ENCODE data around the gene CARD18.
"Not testable (repeated sequence)": the region's sequence is repeated elsewhere in the genome, so short reads cannot be mapped to it uniquely, and the experiment has no call there.

Gene CARD18

GRCh38 chr11:105132716-105133511 is 6.7 kb downstream of the CARD18 start:
- no peak for FAIRE-seq

DNA sequence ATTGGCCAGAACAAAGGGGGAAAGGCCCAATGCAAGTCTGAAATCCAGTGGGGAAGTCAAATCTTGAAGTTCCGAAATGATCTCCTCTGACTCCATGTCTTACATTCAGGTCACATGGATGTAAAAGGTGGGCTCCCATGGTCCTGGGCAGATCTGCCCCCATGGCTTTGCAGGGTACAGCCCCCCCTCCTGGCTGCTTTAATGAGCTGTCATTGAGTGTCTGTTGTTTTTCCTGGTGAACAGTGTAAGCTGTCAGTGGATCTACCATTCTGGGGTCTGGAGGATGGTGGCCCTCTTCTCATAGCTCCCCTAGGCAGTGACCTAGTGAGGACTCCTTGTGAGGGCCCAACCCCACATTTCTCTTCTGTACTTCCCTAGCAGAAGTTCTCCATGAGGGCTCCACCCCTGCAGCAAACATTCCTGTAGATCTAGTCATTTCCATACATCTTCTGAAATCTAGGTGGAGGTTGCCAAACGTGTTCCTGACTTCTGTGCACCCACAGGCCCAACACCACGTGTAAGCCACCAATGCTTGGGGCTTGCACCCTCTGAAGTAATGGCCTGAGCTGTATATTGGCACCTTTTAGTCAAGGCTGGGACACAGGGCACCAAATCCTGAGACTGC is 9.3 kb downstream of the CARD18 start:
- no peak for FAIRE-seq

DNA sequence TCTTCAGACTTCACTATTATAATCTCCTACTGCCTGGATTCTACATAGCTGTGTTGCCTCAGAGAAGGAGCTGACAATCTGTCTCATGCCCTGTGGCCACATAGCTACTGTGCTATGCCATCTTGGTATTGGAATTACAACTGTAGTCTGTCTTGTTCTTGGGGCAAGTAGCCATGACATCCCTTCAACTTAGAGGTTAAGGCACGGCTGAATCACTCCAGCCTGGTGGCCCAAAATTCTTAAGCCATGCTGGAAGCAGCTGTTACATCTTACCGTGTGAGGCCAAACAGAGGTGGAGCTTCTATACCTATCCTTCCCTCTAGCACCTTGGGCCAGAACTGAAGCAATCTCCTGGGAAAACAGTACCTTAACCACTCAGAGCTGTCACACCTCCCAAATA is 14.8 kb downstream of the CARD18 start:
- no peak for FAIRE-seq

GRCh38 chr11:105111145-105111944 is 28.2 kb downstream of the CARD18 start:
- FAIRE-seq, result no peak

GRCh38 chr11:105110688-105111030 is 28.9 kb downstream of the CARD18 start:
- no peak for FAIRE-seq

GRCh38 chr11:105109855-105110687 is 29.5 kb downstream of the CARD18 start:
- FAIRE-seq, result no peak

DNA sequence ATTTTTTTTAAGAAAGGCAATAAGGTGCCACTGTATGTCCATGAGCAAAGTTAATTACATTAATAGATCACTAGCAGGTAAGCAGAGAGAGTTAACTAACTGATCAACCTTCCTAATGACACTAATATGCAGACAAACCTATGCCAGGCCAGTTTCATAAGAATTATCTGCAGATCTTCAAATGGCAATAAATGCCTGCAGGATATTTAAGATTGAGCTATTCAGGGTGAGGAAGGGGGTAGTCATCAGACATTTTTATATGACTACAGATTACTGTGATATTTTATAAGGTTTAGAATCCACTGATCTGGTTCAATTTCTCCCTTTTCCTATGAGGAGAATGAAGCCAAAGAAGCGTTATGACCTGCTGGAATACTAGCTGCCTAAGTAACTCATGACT is 30.2 kb downstream of the CARD18 start:
- FAIRE-seq, result no peak

GRCh38 chr11:105108247-105108646 is 31.3 kb downstream of the CARD18 start:
- FAIRE-seq, result no peak

DNA sequence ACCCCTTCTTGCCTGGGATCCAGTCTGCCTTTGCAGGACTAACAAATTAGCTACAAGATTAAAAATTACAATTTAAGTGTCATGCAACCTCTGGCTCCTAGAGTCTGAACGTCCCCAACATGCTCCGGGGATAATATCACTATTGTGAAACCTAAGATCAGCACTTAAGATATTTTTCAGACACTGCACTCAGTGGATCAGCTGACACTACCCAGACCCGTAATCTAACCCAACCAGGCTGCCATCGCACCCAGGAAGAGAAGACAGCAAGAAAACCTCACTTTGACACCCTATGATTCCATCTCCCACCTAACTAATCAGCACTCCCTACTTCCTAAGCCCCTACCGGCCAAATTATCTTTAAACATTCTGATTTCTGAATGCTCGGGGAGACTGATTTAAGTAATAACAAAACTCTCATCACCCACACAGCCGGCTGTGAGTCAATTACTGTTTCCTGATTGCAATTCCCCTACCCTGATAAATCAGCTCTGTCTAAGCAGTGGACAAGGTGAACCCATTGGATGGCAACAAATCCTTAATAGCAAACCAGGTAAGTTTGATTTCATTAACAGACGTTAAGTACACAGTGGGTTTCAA is 32.2 kb downstream of the CARD18 start:
- FAIRE-seq, result not testable (repeated sequence)

DNA sequence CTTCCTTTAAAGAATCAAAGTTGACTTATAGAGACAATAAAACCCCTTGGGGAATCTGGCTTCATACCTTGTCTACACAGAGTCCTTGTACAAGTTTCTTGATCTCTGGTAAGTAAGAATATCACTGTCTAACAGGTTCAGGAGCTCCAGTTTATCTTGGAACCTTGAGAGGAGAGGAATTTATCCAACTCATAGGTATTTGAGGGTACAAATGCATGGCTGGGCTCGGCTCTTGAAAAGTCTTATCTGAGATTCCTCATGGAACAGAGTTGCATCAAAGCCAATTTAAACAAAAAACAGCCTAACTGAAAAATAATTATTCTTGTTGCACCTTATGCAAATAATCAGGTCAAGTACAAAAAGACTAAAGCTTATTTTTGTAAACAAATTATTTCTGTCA is 33.4 kb downstream of the CARD18 start:
- no peak for FAIRE-seq

DNA sequence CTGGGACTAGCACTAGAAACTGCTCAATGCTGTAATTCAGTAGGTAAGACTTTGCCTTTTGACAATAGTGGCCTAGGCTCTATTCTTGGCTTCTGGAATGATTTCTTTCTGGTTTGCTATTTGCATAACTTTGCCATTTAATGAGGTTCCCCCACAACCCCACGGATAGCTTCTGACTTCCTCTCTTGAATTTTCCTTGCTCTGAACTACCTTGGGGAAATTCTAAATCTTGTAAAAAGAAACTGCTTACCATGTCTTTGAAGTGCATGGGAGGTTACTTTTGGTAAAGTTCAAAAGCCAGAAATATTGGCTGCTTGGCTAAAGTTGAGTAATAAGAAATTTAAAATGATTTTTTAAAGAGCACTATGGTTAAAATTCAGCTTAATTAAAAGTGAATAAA is 35.3 kb downstream of the CARD18 start:
- no peak for FAIRE-seq

DNA sequence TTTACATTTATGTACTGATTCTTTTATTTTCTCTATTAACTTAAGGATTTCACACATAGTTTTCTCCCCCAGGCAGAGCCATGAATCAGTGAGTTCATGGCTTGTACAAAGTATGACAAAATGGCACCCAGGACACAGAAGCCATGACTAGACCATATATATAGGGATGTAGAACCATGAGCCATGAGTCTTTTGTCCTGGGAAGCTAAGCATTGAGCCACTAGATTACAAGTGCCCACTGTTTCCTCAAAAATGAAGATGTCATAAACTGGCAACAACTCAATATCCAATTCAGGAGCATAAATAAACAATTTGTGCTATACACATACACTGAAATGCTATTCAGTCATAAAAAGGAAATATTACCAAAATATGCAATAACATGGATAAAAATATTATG is 36.2 kb downstream of the CARD18 start:
- FAIRE-seq, result no peak

GRCh38 chr11:105102079-105102581 is 37.4 kb downstream of the CARD18 start:
- FAIRE-seq, result not testable (repeated sequence)

- FAIRE-seq, result no peak
Observed at GRCh38 chr11:105100981-105101630, 38.5 kb downstream of the CARD18 start.

DNA sequence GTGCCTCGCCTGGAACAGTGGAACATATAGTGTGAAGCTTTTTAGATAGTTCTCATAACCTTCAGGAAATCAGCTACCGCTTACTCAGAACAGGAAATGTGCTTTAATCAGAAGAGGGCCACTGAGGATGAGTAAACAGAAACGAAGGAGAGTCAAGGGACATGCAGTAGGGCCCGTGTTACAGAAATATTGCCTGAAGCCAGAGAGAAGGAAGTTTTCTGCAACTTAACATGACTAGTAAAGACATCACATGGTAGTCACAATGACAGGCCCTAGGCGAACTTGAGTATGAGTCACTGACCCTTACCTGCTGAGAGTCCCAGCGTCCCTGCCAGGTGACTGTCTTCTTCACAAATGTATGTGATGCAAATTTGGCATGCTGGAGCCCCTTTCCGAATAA is 39.4 kb downstream of the CARD18 start:
- FAIRE-seq, result no peak

DNA sequence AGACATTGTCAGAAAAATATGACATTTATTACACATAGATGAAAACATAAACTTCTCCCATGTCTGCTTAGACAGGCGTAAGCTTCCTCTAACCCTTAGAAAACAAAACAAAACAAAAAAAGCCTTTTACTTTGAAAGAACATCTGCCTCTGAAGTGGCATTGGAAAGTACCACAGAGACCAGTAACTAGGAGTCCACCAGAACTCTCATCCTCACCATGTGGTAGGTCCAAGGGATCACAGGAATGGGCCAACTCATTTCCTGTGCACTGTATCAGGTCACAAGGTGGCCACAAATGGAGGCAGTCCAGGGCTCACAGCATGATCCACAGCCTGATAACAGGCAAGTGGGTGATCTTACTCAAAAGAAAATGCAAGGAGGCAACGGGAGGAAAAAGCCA is 40.0 kb downstream of the CARD18 start:
- FAIRE-seq, result not testable (repeated sequence)

DNA sequence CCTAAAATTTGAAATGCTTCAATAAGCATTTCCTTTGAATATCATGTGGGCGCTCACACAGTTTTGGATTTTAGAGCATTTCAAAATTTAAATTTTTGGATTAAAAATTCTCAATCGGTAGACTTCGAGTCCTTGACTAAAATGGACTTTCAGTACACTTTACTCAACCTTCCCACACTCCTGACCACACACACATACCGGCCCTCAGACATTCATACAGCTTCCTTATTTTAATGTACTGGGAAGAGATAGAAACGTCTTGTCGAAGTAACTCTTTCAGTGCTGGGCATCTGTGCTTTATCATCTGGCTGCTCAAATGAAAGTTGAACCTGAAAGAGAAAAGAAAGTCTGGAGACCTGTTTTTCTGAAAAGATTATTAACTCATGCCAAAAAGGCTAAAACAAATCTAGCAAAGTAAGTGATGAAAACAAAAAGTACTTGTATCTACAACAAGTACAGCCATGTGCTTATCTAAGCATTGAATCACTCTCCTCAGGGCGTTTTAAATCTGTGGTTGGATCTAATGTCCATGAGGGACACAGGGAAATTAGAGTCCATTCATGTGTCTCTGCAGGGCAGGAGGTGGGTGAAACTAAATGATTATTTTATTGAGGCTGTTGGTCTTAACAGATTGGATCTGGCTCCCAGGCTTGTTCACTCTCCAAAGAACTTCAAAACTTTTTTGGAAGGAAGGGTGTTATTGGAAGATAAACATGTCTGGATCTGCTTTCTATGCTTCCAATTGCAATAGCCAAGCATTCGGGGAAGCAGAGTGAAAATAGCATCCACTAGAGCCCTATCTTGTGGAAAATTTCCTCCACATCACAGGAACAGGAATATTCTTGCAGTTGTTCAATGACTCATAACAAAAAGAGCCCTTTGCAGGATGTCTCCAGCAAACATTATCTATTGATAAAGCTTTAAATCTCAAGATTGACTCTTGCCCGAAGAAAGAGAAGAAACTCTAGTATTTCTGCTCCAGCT is 47.0 kb downstream of the CARD18 start:
- FAIRE-seq, result no peak
